ENCODE measurements around the gene MTUS2. TPM values are rescaled to one million over a fixed set of nuclear protein-coding genes. Genes with fewer than 3 reads are reported as not detected.

The MTUS2 gene
- total and polyA plus RNA-seq, 7 experiments from 2014 or later: 0.05 to 0.83 TPM; not detected in 5

- peaks cover 5 to 44% (median 21%) of the 10 kb centered on the region in 11 donors for H3K9me3 Mint-ChIP-seq
- intact Hi-C loops (cut with micrococcal nuclease): no loop called here
- peaks cover 3 to 34% (median 30%) of the 10 kb centered on the region in 5 donors for H3K27me3 Mint-ChIP-seq
- ChIA-PET CTCF (no interaction called here), POLR2A (no interaction called here)
- no peak overlapping the region for H3K27ac Mint-ChIP-seq
- no peaks in the 10 kb centered on the region for H3K4me1 Mint-ChIP-seq
- H3K4me1 ChIP-seq (ENCODE audit: control insufficient read depth in 2 of 2, insufficient read depth in 2 of 2, low read length in 2 of 2): no peaks in the 10 kb centered on the region
- peaks cover 0 to 6% (median 0%) of the 10 kb centered on the region in 3 experiments for H3K9me3 ChIP-seq (ENCODE audit: control insufficient read depth in 2 of 3, low read length in 3 of 3)
- no peaks in the 10 kb centered on the region for H3K36me3 ChIP-seq (ENCODE audit: control insufficient read depth in 2 of 3, insufficient read depth in 3 of 3, low read length in 3 of 3)
- no peak overlapping the region for H3K27ac ChIP-seq (ENCODE audit: low read depth, low read length)
- no peak overlapping the region for H3K4me3 ChIP-seq (ENCODE audit: low read length)
- ATAC-seq (no peak), DNase-seq (peak in 1 of 9 donors; percentile 42)
- H3K36me3 Mint-ChIP-seq: peaks cover 0 to 25% (median 8%) of the 10 kb centered on the region in 5 donors
- H3K27me3 ChIP-seq (ENCODE audit: control insufficient read depth in 2 of 2, insufficient read depth in 2 of 2, low read length in 2 of 2): no peaks in the 10 kb centered on the region
- no peak overlapping the region for H3K4me3 Mint-ChIP-seq
Measured at GRCh38 chr13:28805193-28805819, 14.8 kb upstream of the MTUS2 start.

GRCh38 chr13:28817204-28817603, 2.9 kb upstream of the MTUS2 start:
- H3K4me1 Mint-ChIP-seq: peaks cover 0 to 9% (median 5%) of the 10 kb centered on the region in 7 donors
- no peak for ATAC-seq
- H3K9me3 Mint-ChIP-seq: peaks cover 0 to 12% (median 6%) of the 10 kb centered on the region in 11 donors
- no peak overlapping the region for H3K27ac Mint-ChIP-seq
- no peak for DNase-seq
- intact Hi-C loops (cut with micrococcal nuclease): no loop called here
- peak overlapping the region in 5 of 10 donors; percentile 6 to 39 (median 24) for H3K4me3 Mint-ChIP-seq
- no peaks in the 10 kb centered on the region for H3K27me3 ChIP-seq (ENCODE audit: control insufficient read depth in 2 of 2, insufficient read depth in 2 of 2, low read length in 2 of 2)
- no peak overlapping the region for H3K27ac ChIP-seq (ENCODE audit: low read depth, low read length)
- H3K4me3 ChIP-seq (ENCODE audit: low read length): no peak overlapping the region
- no peaks in the 10 kb centered on the region for H3K36me3 ChIP-seq (ENCODE audit: control insufficient read depth in 2 of 3, insufficient read depth in 3 of 3, low read length in 3 of 3)
- CTCF ChIA-PET: no interaction called here
- peaks cover 0 to 5% of the 10 kb centered on the region in 2 donors for H3K4me1 ChIP-seq (ENCODE audit: control insufficient read depth in 2 of 2, insufficient read depth in 2 of 2, low read length in 2 of 2)
- peaks cover 35 to 52% (median 42%) of the 10 kb centered on the region in 5 donors for H3K27me3 Mint-ChIP-seq
- no peaks in the 10 kb centered on the region for H3K9me3 ChIP-seq (ENCODE audit: control insufficient read depth in 2 of 3, low read length in 3 of 3)
- POLR2A ChIA-PET: no interaction called here
- peaks cover 0 to 4% (median 3%) of the 10 kb centered on the region in 5 donors for H3K36me3 Mint-ChIP-seq

DNA sequence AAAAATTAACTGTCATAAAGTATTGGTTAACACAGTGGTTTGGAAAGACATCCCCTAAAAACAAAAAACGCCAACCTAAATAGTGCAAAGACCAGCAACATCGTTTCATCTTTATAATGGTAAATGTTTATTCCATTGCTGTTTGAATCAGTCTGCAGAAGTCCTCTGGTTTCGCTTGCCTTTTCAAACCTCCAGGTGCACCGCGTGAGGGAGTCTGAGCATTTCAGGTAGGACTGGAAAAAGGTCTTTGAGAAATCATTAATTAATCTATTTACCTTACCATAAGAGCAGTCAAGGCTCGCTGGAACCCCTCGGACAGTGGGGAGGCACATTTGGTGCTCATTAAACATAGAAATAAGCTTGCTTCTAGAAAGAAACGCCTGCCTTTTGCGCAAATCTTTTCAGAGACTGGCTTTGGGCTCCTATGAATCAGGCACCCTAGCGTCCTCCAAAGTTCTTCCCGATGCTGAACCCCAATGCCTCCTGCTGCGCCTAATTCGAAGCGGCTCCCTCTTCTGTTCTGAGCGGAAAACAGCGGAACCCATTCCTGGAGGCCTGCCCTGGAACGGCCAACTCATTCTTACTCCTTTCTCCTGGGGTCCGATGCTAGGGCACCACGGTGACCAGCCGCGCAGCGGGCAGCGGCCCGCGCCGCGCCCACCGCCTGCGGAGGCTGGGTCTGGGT, 951 bp upstream of the MTUS2 start:
- H3K9me3 ChIP-seq (ENCODE audit: control insufficient read depth in 2 of 3, low read length in 3 of 3): no peaks in the 10 kb centered on the region
- ATAC-seq: no peak
- H3K4me3 ChIP-seq (ENCODE audit: low read length): no peak overlapping the region
- H3K9me3 Mint-ChIP-seq: peaks cover 0 to 12% (median 6%) of the 10 kb centered on the region in 11 donors
- peaks cover 0 to 9% (median 5%) of the 10 kb centered on the region in 7 donors for H3K4me1 Mint-ChIP-seq
- intact Hi-C loops (cut with micrococcal nuclease): loop anchor here in 1 of 2 donors (2.0 kb wide), 1 partner anchor 544 kb away; no protein-coding TSS in a partner anchor
- ChIA-PET POLR2A (no interaction called here), CTCF (interaction anchor here (0.8 kb wide), 1 partner anchor 15 kb away, joined by 5 read pairs; no protein-coding TSS in a partner anchor)
- H3K36me3 ChIP-seq (ENCODE audit: control insufficient read depth in 2 of 3, insufficient read depth in 3 of 3, low read length in 3 of 3): no peaks in the 10 kb centered on the region
- no peak for DNase-seq
- no peak overlapping the region for H3K27ac ChIP-seq (ENCODE audit: low read depth, low read length)
- H3K27ac Mint-ChIP-seq: no peak overlapping the region
- H3K4me1 ChIP-seq (ENCODE audit: control insufficient read depth in 2 of 2, insufficient read depth in 2 of 2, low read length in 2 of 2): peaks cover 0 to 5% of the 10 kb centered on the region in 2 donors
- H3K27me3 ChIP-seq (ENCODE audit: control insufficient read depth in 2 of 2, insufficient read depth in 2 of 2, low read length in 2 of 2): no peaks in the 10 kb centered on the region
- H3K27me3 Mint-ChIP-seq: peaks cover 51 to 67% (median 56%) of the 10 kb centered on the region in 5 donors
- peaks cover 0 to 4% (median 3%) of the 10 kb centered on the region in 5 donors for H3K36me3 Mint-ChIP-seq
- H3K4me3 Mint-ChIP-seq: peak overlapping the region in 8 of 10 donors; percentile 17 to 63 (median 52)

GRCh38 chr13:28819735-28820098, 422 bp upstream of the MTUS2 start:
- intact Hi-C loops (cut with micrococcal nuclease): loop anchor here (2.0 kb wide), 1 partner anchor 543 kb away; no protein-coding TSS in a partner anchor
- Mint-ChIP-seq H3K27me3 (peaks cover 53 to 67% (median 59%) of the 10 kb centered on the region in 5 donors), H3K9me3 (peaks cover 0 to 12% (median 6%) of the 10 kb centered on the region in 11 donors), H3K27ac (no peak overlapping the region), H3K4me1 (peaks cover 0 to 9% (median 5%) of the 10 kb centered on the region in 7 donors), H3K36me3 (peaks cover 0 to 4% (median 3%) of the 10 kb centered on the region in 5 donors), H3K4me3 (peak overlapping the region in 1 of 10 donors; percentile 63)
- H3K9me3 ChIP-seq (ENCODE audit: control insufficient read depth in 2 of 3, low read length in 3 of 3): no peaks in the 10 kb centered on the region
- DNase-seq: peak in 5 of 9 donors; percentile 14 to 68 (median 25)
- ATAC-seq: peak; percentile 83
- H3K4me3 ChIP-seq (ENCODE audit: low read length): no peak overlapping the region
- H3K27ac ChIP-seq (ENCODE audit: low read depth, low read length): no peak overlapping the region
- ChIA-PET CTCF (interaction anchor here (1.0 kb wide), 1 partner anchor 543 kb away, joined by 3 read pairs; no protein-coding TSS in a partner anchor), POLR2A (no interaction called here)
- no peaks in the 10 kb centered on the region for H3K27me3 ChIP-seq (ENCODE audit: control insufficient read depth in 2 of 2, insufficient read depth in 2 of 2, low read length in 2 of 2)
- H3K36me3 ChIP-seq (ENCODE audit: control insufficient read depth in 2 of 3, insufficient read depth in 3 of 3, low read length in 3 of 3): no peaks in the 10 kb centered on the region
- H3K4me1 ChIP-seq (ENCODE audit: control insufficient read depth in 2 of 2, insufficient read depth in 2 of 2, low read length in 2 of 2): peaks cover 0 to 5% of the 10 kb centered on the region in 2 donors

DNA sequence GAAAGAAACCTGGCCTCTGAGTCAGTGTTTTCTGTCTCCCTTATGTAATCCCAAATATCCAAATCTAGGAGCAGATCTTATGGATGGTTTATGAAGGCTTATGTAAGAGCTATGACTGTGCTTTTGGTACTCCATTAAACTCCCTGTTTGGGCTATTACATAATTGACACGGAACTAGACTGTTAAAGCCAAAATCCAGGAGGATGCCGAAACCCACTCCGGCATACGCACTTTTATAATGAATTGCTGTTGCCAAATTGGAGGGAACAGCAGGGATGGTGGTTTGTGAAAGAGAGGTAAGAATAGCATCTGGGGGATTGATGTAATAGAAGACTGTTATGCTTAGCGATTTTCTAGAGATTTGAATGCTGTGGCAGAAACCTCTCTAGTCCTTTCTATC, 2.0 kb downstream of the MTUS2 start:
- ChIA-PET CTCF (no interaction called here), POLR2A (no interaction called here)
- intact Hi-C loops (cut with micrococcal nuclease): no loop called here
- Histone ChIP-seq H3K4me3 (ENCODE audit: low read length) (no peak overlapping the region), H3K9me3 (ENCODE audit: control insufficient read depth in 2 of 3, low read length in 3 of 3) (no peaks in the 10 kb centered on the region), H3K27ac (ENCODE audit: low read depth, low read length) (no peak overlapping the region), H3K36me3 (ENCODE audit: control insufficient read depth in 2 of 3, insufficient read depth in 3 of 3, low read length in 3 of 3) (no peaks in the 10 kb centered on the region), H3K27me3 (ENCODE audit: control insufficient read depth in 2 of 2, insufficient read depth in 2 of 2, low read length in 2 of 2) (no peaks in the 10 kb centered on the region), H3K4me1 (ENCODE audit: control insufficient read depth in 2 of 2, insufficient read depth in 2 of 2, low read length in 2 of 2) (peaks cover 0 to 5% of the 10 kb centered on the region in 2 donors)
- Mint-ChIP-seq H3K4me1 (peaks cover 0 to 9% (median 5%) of the 10 kb centered on the region in 7 donors), H3K27me3 (peaks cover 47 to 70% (median 54%) of the 10 kb centered on the region in 5 donors), H3K27ac (no peak overlapping the region), H3K9me3 (peaks cover 0 to 14% (median 4%) of the 10 kb centered on the region in 11 donors), H3K36me3 (peaks cover 0 to 4% (median 0%) of the 10 kb centered on the region in 5 donors), H3K4me3 (no peak overlapping the region)
- ATAC-seq (no peak), DNase-seq (no peak)

DNA sequence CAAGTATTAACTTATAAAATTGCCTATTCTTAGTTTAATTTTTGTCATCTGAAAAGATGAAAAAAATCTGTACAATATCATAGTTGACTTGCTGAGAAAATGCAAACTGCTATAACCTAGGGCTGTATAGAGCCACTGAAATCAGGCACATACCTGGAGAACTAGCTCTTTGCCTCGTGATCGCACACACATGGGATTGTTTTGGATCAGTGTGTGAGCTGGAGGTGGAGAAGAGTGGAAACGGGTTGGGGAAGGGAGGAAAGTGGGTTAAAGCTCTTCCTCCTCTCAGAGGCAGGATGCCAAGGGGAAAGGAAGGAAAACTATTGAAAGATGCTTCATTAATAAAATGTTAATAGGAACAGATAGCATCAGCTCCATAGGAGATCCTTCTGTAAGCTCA, 2.7 kb downstream of the MTUS2 start:
- H3K4me3 Mint-ChIP-seq: no peak overlapping the region
- peaks cover 0 to 5% (median 0%) of the 10 kb centered on the region in 5 donors for H3K36me3 Mint-ChIP-seq
- Histone ChIP-seq H3K9me3 (ENCODE audit: control insufficient read depth in 2 of 3, low read length in 3 of 3) (no peaks in the 10 kb centered on the region), H3K27ac (ENCODE audit: low read depth, low read length) (no peak overlapping the region), H3K36me3 (ENCODE audit: control insufficient read depth in 2 of 3, insufficient read depth in 3 of 3, low read length in 3 of 3) (no peaks in the 10 kb centered on the region), H3K4me1 (ENCODE audit: control insufficient read depth in 2 of 2, insufficient read depth in 2 of 2, low read length in 2 of 2) (peaks cover 0 to 5% of the 10 kb centered on the region in 2 donors), H3K27me3 (ENCODE audit: control insufficient read depth in 2 of 2, insufficient read depth in 2 of 2, low read length in 2 of 2) (no peaks in the 10 kb centered on the region), H3K4me3 (ENCODE audit: low read length) (no peak overlapping the region)
- DNase-seq (no peak), ATAC-seq (no peak)
- H3K27ac Mint-ChIP-seq: no peak overlapping the region
- H3K27me3 Mint-ChIP-seq: peaks cover 42 to 68% (median 51%) of the 10 kb centered on the region in 5 donors
- peaks cover 0 to 9% (median 5%) of the 10 kb centered on the region in 7 donors for H3K4me1 Mint-ChIP-seq
- H3K9me3 Mint-ChIP-seq: peaks cover 0 to 15% (median 5%) of the 10 kb centered on the region in 11 donors
- intact Hi-C loops (cut with micrococcal nuclease): no loop called here
- ChIA-PET CTCF (no interaction called here), POLR2A (no interaction called here)
